GM12892 (cell line): ENCODE results near the gene THADA.

ENCODE experiments used
- POLR2A ChIP-seq: IDR thresholded peaks from 2 replicates; pipeline ENCODE4 v1.6.1; 2011; ENCODE audit warnings: low read depth, low read length, control low read depth
- TAF1 ChIP-seq: IDR thresholded peaks from 2 replicates; pipeline ENCODE4 v1.6.1; 2011; ENCODE audit warnings: low read depth, mild to moderate bottlenecking, control low read depth, low read length, borderline replicate concordance

DNA sequence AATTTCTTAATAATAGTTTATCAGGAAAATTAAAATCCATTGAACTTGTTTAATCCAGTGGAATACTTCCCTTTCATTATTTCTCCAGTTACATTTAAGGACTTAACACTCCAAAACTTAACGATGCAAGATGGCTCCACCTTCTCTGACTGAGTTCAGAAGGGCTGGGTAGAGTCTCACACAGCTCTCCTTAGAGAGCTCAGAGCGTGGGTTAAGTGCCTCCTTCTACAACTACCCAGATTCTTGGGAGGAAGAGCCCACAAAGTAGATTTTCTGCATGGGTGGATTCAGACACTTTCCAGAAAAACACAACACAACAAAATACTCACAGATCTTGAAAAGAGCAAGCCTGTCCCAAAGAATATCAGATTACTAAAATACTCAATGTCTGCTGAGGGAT is 130.6 kb downstream of the THADA start:
- TF ChIP-seq TAF1 (no peak), POLR2A (no peak)
